ENCODE data around the gene MIPEP.
A peak's percentile ranks its signal among the peaks of the same experiment; 100 is the strongest.
"Not testable (repeated sequence)": the region's sequence is repeated elsewhere in the genome, so short reads cannot be mapped to it uniquely, and the experiment has no call there.

MIPEP gene

DNA sequence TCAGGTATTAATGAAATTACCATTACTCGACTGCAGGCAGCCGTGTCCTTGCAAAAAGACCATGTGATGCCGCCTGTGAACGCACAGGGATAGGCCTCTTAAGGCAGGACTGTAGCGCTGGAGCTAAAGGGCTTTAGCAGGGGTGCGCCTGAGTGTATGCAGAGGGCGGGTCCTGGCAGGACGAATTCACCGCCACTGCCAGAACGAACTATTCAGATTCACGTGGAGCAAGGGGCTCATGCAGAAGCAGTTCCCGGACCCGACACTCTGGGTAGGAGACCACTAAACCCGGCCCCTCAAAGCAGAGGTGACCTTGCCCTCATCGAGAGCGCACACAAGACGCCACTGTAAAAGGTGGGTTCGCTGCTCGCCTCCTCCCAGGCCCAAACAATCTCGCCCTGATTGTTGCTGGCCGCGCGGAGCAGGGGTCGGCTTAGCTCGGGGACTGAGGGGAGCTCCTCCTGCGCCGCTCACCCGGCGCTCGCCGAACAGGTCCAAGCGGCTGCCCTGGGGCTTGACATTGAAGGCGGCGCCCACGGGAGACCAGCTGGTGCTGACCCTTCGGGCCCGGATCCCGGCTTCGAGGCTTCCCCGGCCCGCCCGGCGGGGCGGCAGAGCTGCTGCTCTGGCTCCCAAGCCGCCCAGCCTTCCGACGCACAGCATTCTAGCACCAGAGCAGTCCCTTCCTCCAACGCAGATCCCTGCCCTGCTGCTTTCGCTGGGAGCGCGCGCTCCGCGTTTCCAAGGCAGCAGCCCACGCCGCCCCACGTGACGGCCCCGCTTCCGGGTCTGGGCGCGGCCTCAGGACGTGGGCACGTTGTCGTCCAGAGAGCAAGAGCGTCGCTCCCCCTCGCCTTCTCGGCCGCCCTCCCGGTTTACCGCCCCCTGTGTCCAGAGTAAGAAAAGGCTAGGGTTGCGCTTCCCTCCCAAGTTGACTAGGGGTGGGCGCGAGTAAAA, at the start of gene MIPEP:
Gene MIPEP (minus strand): TSS at position 743 of the 957 bp plus-strand sequence. CDS start 80 bp downstream, at position 663.
- DNase-seq = peak; percentile 94

DNA sequence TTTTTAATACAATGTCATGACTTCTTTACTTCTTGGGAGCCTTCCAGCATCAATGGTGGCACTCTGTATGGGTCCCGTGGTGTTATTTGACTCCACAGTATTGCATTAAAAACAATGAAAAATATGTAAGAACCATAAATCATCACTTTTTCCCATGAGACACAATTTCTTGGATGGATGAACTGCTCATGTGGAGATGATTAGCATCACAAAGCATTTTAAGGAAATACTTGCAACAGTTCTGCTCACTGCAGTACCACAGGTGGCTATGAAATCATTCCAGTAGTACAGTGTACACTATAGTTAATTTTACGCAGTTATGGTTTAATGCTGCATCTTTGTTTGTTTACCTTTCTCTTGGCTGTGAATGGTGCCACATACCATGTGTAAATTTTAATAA, 45.3 kb upstream of the MIPEP start:
- no peak for DNase-seq

DNA sequence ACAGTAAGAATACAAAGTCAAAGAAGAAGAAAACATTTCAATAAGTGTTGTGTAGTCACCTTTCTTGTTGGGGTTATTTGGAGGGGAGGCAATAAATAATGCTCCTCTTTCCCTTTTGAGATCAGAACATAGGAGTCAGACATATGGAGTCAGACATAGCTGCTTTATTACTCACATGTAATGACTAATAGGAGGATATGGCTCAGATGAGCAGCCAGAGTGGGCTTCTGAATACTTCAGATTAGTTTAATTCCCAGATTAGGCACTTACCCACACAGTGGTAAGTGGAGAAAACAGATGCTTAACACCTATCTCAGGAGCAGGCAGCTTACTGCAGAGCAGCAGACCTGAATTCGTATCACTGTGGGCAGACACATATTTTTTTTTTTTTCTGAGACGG, 39.8 kb upstream of the MIPEP start:
- no peak for DNase-seq

DNA sequence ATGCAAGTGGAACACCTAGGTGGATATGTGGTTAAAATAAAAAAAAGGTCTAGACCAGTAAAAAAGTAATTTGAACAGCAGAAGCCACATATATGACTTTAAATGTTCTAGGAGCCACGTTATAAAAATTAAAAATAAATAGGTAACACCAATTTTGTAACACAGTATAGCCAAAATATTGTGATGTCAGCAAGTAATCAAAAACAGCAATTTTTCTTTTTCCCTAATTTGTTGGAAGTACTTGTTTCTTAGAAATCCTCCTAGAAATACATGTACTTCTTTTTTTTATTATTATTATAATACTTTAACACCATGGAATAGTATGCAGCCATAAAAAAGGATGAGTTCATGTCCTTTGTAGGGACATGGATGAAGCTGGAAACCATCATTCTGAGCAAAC, 33.8 kb upstream of the MIPEP start:
- no peak for DNase-seq

DNA sequence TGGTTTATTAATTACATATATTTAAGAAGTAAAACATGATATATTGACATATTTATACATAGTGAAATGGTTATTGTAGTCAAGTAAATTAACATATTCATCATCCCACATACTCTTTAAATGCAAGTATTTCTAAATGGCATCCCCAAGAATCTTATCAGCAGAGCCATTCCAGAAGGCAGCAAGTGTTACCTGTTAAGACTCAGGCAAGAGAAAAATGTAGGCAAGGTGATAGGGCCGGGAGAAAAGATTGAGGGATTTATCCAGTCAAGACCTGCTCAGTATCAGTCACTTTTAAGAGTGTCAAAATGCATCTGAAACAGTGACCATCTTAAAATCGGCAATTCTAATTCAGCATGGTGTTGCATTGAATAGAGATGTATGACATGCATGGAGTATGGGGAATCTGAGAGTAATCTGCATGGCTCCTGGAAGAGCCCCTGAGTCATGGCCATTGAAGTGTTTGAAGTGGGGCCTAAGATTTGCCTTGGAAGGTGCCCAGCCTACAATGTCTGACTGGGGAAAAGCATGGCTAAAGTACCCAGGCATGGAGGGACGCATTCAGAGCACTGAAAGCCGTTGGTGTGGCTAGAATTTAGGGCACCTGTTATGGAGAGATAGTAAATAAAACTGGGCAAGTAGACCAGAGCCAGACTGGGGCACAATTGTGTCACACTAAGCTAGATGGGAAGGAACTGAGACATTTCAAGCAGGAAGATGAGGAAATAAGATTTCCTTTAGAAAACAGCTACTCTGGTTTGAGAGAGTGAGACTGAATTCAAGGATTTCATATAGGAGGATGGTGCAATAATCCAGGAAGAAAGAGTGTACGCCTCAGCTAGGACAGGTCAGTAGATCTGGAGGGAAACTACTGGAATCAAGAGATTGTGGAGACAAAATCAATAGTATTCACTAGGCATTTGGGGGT, 33.1 kb upstream of the MIPEP start:
- DNase-seq = no peak

DNA sequence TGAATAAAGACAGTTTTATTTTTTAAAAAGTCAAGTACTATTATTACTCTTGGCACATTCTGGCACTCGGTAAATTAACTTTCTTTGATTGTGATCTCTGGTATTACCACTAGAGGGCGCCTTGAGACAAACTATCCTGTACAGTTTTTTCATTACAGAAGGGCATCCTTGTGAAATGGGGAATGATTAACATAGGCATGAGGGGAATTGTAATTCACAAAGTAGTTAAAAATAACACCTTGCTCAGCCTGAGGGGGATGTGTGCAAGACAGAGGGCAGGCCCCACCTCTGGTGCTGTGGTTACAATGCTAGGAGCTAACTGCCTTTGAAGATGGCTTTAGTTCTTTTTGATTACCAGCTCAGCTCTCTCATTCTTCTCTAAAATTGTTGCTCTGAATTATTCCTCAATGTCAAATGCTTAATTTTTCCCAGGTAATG, 32.3 kb upstream of the MIPEP start:
- peak; percentile 30 for DNase-seq

DNA sequence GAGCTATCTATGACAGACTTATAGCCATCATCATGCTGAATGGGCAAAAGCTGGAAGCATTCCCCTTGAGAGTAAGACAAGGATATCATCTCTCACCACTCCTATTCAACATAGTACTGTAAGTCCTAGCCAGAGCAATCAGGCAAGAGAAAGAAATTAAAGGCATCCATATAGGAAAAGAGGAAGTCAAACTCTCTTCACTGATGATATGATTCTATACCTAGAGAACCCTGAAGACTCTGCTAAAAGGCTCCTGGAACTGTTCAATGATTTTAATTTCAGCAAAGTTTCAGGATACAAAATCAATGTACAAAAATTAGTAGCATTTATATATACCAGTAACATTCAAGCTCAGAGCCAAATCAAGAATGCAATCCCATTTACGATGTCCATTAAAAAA, 29.8 kb upstream of the MIPEP start:
- DNase-seq = no peak

DNA sequence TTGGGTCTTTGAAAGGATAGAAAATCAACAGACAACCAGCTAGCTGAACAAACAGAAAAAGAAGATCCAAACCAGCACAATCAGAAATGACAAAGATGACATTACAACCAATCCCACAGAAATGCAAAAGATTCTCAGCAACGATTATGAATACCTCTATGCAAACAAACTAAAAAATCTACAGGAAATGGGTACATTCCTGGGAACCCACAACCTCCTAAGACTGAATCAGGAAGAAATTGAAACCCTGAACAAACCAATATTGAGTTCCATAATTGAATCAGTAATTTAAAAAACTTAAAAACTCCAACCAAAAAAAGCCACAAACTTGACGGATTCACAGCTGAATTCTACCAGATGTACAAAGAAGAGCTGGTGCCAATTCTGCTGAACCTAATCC, 29.0 kb upstream of the MIPEP start:
- no peak for DNase-seq

DNA sequence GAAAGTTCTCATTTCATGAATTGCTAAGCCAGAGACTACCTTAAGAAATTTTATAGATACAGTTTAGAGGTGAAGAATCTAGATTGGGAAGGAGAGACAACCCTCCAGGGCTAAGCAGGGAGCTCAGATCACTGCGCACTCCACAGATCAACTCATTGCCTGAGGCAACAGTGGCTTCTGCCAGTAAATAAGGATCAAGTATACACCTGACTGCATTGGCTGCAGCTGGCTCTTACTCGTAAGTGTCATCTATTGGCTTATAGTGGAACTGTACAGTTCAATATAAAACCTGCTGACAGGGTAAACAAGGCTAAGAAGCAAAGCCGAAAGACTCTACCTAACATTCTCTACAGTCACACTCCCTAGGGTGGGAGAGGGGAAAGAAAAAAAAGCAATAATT, 26.1 kb upstream of the MIPEP start:
- no peak for DNase-seq

DNA sequence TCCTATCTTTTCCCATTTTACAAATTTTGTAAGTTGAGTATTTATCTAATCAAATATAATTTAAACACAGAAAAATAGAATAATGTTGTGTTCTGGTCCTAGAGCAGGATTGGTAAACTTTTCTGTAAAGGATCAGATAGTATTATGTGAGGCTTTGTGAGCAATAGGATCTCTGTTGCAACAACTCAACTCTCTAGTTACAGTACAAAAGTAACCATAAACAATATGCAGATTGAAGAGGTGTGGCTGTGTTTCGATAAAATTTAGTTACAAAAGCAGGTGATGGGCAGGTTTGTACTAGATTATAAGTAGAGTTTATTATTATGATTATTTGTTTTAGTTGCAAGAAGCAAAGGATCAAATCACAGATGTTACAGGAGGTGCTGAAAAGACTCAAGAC, 23.3 kb upstream of the MIPEP start:
- DNase-seq = no peak

DNA sequence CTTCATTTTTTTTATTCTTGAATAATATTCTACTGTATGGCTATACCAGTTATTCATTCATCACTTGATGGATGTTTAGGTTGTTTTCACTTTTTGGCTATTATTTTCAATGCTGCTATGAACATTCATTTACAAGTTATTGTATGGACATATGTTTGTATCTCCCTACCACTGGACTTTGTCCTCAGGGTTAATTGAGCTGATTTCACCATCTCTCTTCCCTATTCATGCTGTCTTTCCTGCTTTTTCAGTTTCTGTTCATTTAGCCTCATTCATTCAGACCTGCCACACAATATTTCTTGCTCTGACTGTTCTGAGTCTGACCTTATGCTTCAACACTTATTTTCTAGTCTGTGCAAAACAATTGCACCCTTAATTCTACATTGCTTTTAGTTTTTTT, 20.4 kb upstream of the MIPEP start:
- DNase-seq = no peak

DNA sequence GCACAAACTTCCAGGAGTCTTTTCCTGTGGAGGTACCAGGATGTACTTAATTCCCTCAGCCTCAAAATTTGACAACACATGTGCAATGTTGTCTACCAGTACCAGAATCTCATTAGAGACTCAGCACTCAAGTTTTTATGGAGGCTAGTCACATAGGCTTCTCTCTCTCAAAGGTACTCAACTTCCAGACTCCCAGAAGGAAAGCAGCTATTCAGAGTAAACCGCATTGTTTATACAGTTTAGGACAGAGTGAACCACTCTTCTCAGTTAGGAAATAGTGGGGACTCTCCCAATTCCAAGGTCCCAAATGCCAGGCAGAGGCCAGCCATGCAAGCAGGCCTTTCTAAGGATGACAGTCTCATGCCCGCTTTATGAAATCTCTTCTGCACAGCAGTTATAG, 16.6 kb upstream of the MIPEP start:
- DNase-seq = no peak

DNA sequence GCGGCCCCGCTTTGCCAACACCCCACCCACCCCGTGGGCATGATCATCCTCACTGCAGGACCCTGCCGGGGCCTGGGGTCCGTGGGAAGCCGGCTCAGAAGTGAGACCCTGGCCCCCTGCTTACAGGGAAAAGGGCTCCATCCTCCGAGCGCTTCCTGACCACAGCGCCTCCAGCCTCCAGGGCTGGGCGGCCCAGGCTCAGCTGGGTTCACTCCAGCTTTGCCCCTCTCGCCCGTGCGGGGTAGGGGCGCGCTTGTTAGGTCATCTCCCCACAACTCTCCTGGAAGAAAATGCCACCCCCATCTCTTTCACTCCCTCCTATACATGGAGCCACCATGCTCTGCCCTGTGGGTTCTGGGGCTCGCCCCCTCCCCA, 14.7 kb upstream of the MIPEP start:
- DNase-seq = no peak

DNA sequence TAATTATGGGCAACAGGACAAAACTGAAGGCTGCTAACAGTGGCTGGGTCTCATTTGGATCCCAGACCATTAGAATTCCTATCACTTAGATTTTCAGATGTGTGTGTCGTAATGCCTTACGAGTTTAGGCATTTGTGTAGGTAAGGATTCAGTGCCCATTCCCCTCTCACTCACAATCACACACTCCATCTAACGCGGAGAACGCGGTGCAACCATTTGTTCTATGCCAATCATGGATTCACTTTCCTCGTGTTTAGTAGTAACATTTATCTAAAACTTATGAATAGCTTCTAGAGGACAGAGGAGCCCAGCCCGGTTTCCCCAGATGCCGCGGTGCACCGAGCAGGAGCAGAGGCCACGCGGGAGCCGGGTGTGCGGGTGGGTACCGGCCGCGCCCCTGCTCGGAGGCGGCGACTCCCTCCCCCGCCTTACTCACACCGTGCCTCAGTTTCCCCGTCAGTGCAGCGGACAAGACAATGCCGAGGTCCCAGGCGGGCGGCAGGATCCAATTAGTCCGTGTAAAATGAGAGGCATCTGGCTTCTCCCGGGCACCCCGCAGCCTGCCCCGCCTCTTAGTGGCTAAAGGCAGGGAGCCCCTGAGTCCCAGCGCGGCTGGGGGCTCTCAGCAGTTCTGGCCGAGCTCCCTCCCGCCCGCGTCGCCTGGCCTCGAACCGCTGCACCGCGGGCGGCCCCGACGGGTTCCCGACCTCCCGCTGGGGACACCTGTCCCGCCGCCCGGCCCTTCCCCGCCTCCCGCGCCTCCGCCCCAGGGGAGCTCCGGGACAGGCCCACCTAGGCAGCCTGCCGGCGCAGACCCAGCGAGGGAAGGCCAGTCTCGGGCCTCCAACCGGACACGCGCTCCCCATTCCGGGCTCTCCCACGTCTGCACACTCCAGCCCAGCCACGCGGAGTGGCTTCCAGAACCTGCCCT, 14.0 kb upstream of the MIPEP start:
- no peak for DNase-seq

DNA sequence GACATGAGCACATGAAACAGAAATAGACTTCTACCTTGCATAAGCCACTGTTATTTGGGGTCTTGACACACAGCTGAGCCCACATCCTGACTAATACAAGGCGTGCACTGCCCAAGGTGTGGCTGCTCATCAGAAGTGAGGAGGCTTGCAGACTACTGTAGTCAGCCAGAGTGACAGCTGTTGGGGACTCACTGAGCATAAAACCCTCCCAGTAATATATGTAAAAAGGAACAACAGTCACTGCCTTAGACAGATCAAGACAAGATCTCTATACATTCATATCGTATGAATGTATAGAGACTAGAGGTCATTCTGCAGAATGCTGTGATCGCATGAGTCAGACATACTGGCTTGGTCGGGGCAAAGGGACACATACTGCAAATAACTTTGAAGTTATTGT, 12.2 kb upstream of the MIPEP start:
- DNase-seq = no peak

DNA sequence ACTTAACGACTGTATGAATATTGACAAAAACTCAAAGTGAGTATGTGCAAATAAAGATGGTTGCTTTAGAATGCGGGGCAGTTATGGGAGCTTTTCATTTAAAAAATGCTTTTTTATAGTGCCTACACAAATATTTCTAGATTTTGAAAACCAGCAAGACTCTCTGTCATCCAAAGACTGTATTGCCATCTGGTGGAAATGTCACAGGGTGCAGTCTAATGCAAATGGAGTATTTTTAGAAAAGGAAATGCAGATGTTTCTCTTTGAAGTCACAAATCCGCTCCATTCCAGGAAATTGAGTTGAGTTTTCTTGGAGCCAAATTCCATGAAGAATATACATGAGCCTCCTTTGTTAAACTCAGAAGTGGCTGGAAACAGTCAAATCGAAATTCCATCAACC, 10.4 kb upstream of the MIPEP start:
- DNase-seq = no peak

DNA sequence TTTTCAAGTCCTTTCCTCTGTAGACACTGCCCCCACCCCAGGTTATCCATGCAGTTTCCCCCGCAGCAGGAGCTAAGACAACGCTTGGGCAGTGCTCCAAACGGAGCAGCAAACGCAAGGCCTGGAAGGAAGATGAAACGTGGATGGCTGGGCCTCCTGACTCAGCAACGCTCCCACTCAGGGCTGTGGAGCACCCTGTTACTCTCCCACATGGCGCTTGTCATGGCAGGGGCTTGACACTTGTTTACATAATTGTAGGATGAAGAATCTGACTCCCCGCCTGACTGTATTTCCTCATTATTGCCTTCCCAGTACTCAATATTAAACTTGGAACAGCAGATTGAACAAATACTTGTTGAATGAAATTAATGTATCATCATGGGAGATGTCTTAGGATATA, 8.9 kb upstream of the MIPEP start:
- no peak for DNase-seq

DNA sequence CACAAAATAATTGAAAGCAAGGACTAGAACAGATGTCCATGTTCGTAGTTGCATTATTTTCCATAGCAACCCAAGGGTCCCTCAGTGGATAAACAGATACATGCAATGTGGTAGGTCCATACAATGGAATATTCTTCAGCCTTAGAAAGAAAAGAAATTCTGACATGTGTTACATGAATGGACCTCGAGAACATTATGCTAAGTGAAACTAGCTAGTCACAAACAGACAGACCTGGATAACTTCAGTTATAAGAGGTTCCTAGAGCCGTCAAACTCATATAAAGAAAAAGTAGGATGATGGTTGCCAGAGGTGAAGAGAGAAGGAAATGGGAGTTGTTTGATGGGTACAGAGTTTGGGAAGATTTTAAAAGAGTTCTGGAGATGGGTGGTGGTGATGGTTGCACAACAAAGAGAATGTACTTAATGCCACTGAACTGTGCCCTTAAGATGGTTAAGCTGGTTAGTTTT, 8.3 kb upstream of the MIPEP start, which contains the start of gene C1QTNF9B:
Gene C1QTNF9B (minus strand): TSS at position 51 of the 468 bp plus-strand sequence.
- DNase-seq = not testable (repeated sequence)

DNA sequence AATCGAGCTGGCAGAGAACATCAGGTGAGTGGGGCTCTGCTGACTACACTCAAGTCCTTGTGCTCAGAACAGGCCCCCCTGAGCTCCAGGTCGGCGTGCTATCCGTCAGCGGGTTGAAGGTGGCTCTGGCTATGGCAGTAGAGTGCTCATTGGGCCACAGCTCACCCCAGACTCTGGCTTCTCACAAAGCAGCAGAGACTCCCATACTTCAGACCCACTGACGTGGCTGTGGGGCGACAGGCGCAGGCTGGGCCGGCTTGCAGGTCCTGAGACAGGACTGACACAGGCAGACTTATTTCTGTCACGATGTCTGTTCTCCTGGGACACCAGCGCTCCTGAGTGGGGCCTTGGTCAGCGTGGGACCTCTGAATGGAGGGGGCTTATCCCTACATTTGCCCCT, 5.5 kb upstream of the MIPEP start:
- DNase-seq = not testable (repeated sequence)

DNA sequence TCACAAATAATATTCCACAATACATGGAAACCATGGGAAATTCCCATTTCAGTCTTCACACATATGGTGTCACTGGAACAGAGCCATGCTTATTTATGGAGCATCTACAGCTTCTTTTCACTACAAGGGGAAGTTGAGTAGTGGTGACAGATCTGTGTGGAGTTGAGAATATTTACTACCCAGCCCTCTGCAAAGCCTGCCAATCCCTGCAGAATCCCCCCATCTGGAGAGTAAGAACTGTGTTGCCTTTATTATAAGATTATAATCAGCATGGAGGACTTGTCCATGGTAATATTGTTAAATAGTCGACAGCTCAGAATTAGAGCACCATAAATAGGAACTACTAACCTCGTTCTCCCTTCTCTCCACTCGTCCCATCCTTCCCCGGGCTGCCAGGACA, 4.6 kb upstream of the MIPEP start:
- DNase-seq = not testable (repeated sequence)

DNA sequence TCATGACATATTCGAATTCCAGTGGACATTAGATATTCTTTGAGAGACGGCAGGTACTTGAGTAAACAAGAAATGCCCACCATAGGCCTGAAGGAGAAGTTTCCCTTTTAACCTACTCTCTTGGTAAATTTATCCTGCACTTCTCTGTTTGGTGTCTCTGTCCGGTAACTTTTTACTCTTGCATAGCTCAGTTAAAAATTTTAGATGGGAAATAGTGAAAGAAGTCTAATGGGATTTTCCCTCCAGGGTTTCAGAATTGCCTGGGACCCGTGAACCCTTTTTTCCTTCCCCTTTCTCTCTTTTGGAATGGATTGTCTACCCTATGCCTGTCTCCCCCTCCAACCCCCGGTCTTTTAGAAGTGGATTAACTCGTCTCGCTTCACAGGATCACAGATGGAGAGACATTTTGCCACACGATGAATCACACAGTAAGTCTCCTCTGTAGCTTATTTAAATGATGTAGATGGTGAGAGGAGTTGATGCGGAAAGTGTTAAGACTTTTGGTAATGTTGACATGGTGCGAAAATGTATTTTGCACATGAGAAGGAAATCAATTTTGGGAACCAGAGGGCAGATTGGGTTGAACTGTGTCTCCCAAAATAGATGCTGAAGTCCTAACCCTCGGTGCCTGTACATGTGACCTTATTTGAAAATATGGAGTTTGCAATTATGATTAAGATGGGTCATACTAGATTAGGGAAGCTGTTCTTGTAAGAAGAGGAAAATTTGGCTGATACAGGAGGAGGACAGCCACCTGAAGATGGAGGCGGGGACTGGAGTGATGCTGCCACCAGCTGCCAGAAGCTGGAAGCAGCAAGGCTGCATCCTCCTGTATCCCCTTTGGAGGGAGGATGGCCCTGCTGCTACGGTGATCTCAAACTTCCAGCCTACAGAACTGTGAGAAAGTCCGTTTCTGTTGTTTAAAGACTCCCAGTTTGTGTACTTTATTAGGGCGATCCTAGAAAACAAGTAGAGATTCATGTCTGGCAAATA, 711 bp upstream of the MIPEP start:
- DNase-seq = no peak
